HEK293 (cell line): ENCODE results near the gene TSC22D1.

Source experiments
- CTCF ChIA-PET: fragments of 350-600 bp; formaldehyde crosslinking; extraction: SDS; loops from one replicate; lab custom pipeline; 2021; ENCODE audit warnings: antibody characterized with exemption; lab: Yijun Ruan, JAX
- POLR2A ChIA-PET: fragments of 300-600 bp; formaldehyde crosslinking; extraction: SDS; loops from one replicate; lab custom pipeline; 2020; ENCODE audit warnings: antibody characterized with exemption, inconsistent platforms; lab: Yijun Ruan, JAX
- H3K27ac ChIP-seq: fragments of 200-500 bp; sonication (Bioruptor generic); 2 replicates; pipeline ENCODE4 v1.5.1; 2014; ENCODE audit warnings: low read depth, low read length, control low read depth, inconsistent platforms; ENCODE audit errors: extremely low read depth
- H3K36me3 ChIP-seq, 2 experiments: fragments of 200-500 bp in 1 of 2; sonication (Bioruptor generic) in 1 of 2; 1 replicate in 1 of 2; 2 replicates in 1 of 2; pipeline ENCODE4 v1.5.1; 2014 to 2017; ENCODE audit warnings: inconsistent platforms in 2 of 2, low read length in 2 of 2; ENCODE audit not compliant: control insufficient read depth in 2 of 2, insufficient read depth in 1 of 2
- H3K4me1 ChIP-seq: fragments of 200-500 bp; sonication (Bioruptor generic); 2 replicates; pipeline ENCODE4 v1.5.1; 2014; ENCODE audit warnings: mild to moderate bottlenecking, low read length, inconsistent platforms; ENCODE audit not compliant: control insufficient read depth, insufficient read depth
- H3K4me3 ChIP-seq: 2 replicates; pipeline ENCODE4 v1.5.1; 2011; ENCODE audit warnings: low read depth, mild to moderate bottlenecking, control low read depth, low read length, moderate library complexity
- H3K9me3 ChIP-seq: fragments of 200-500 bp; sonication (Bioruptor generic); 2 replicates; pipeline ENCODE4 v1.5.1; 2014; ENCODE audit warnings: low read depth, low read length, inconsistent platforms; ENCODE audit not compliant: control insufficient read depth, insufficient read depth
- BCL11A ChIP-seq: fragments of 450-650 bp; formaldehyde crosslinking; IDR thresholded peaks from 2 replicates; pipeline ENCODE4 v1.5.1; 2016; ENCODE audit warnings: low read depth, missing biosample characterization, missing genetic modification characterization
- EGR2 ChIP-seq: fragments of 450-650 bp; formaldehyde crosslinking; IDR thresholded peaks from 2 replicates; pipeline ENCODE4 v1.5.1; 2016; ENCODE audit warnings: low read depth, missing biosample characterization, missing genetic modification characterization
- GLIS2 ChIP-seq: fragments of 450-650 bp; formaldehyde crosslinking; IDR thresholded peaks from 2 replicates; pipeline ENCODE4 v1.5.1; 2016; ENCODE audit warnings: missing biosample characterization, missing genetic modification characterization
- KLF16 ChIP-seq: fragments of 450-650 bp; formaldehyde crosslinking; IDR thresholded peaks from 2 replicates; pipeline ENCODE4 v1.5.1; 2017; ENCODE audit warnings: missing biosample characterization, missing genetic modification characterization
- KLF7 ChIP-seq: fragments of 450-650 bp; formaldehyde crosslinking; IDR thresholded peaks from 2 replicates; pipeline ENCODE4 v1.5.1; 2016; ENCODE audit warnings: missing biosample characterization, missing genetic modification characterization, borderline replicate concordance
- SP2 ChIP-seq: fragments of 450-650 bp; formaldehyde crosslinking; IDR thresholded peaks from 2 replicates; pipeline ENCODE4 v1.5.1; 2016; ENCODE audit warnings: missing biosample characterization, missing genetic modification characterization
- SP3 ChIP-seq: fragments of 450-650 bp; formaldehyde crosslinking; IDR thresholded peaks from 2 replicates; pipeline ENCODE4 v1.5.1; 2016; ENCODE audit warnings: missing biosample characterization, missing genetic modification characterization
- ZNF184 ChIP-seq: fragments of 450-650 bp; IDR thresholded peaks from 2 replicates; pipeline ENCODE4 v1.5.1; 2018; ENCODE audit warnings: missing biosample characterization, mild to moderate bottlenecking, missing genetic modification characterization
- ZNF214 ChIP-seq: fragments of 450-650 bp; formaldehyde crosslinking; IDR thresholded peaks from 2 replicates; pipeline ENCODE4 v1.5.1; 2017; ENCODE audit warnings: missing biosample characterization, mild to moderate bottlenecking, missing genetic modification characterization, borderline replicate concordance
- ZNF24 ChIP-seq: fragments of 450-650 bp; formaldehyde crosslinking; IDR thresholded peaks from 2 replicates; pipeline ENCODE4 v1.5.1; 2016; ENCODE audit warnings: missing biosample characterization, missing genetic modification characterization
- ZNF274 ChIP-seq, 2 experiments: fragments of 200-500 bp in 1 of 2; fragments of 450-650 bp in 1 of 2; sonication (Bioruptor generic) in 1 of 2; formaldehyde crosslinking in 1 of 2; IDR thresholded peaks; 2 replicates each; pipeline versions ENCODE4 v1.5.1 to v1.6.1; 2014 to 2016; ENCODE audit warnings: borderline replicate concordance in 1 of 2, inconsistent platforms in 1 of 2, low read length in 1 of 2, missing biosample characterization in 1 of 2, missing genetic modification characterization in 1 of 2
- ZNF341 ChIP-seq: fragments of 450-650 bp; formaldehyde crosslinking; IDR thresholded peaks from 2 replicates; pipeline ENCODE4; 2016; ENCODE audit warnings: low read depth, missing biosample characterization, missing genetic modification characterization
- ZNF354C ChIP-seq: fragments of 450-650 bp; formaldehyde crosslinking; IDR thresholded peaks from 2 replicates; pipeline ENCODE4 v1.5.1; 2016; ENCODE audit warnings: missing biosample characterization, missing genetic modification characterization, low read depth, borderline replicate concordance
- ZNF37A ChIP-seq: fragments of 450-650 bp; IDR thresholded peaks from 2 replicates; pipeline ENCODE4 v1.5.1; 2018; ENCODE audit warnings: missing biosample characterization, missing genetic modification characterization
- ZNF514 ChIP-seq: fragments of 450-650 bp; formaldehyde crosslinking; IDR thresholded peaks from 2 replicates; pipeline ENCODE4 v1.5.1; 2016; ENCODE audit warnings: missing biosample characterization, missing genetic modification characterization
- ZNF623 ChIP-seq: fragments of 450-650 bp; formaldehyde crosslinking; IDR thresholded peaks from 2 replicates; pipeline ENCODE4 v1.5.1; 2016; ENCODE audit warnings: missing biosample characterization, missing genetic modification characterization
- ZNF626 ChIP-seq: fragments of 450-650 bp; sonication (Bioruptor Pico); formaldehyde crosslinking; IDR thresholded peaks from 2 replicates; pipeline ENCODE4 v1.5.1; 2018; ENCODE audit warnings: missing biosample characterization, missing genetic modification characterization, inconsistent platforms
- ZNF670 ChIP-seq: fragments of 450-650 bp; formaldehyde crosslinking; IDR thresholded peaks from 2 replicates; pipeline ENCODE4 v1.5.1; 2016; ENCODE audit warnings: missing biosample characterization, missing genetic modification characterization, low read depth
- ZNF677 ChIP-seq: fragments of 450-650 bp; IDR thresholded peaks from 2 replicates; pipeline ENCODE4 v1.5.0; 2018; ENCODE audit warnings: missing biosample characterization, mild to moderate bottlenecking, missing genetic modification characterization, moderate library complexity
- ZNF701 ChIP-seq: fragments of 450-650 bp; formaldehyde crosslinking; IDR thresholded peaks from 2 replicates; pipeline ENCODE4 v1.5.1; 2016; ENCODE audit warnings: missing biosample characterization, missing genetic modification characterization
- ZNF791 ChIP-seq: fragments of 450-650 bp; formaldehyde crosslinking; IDR thresholded peaks from 2 replicates; pipeline ENCODE4 v1.5.1; 2016; ENCODE audit warnings: missing biosample characterization, missing genetic modification characterization
- TF ChIP-seq, protein P1 (sequence below): IDR thresholded peaks from 2 replicates; pipeline ENCODE4 v1.6.1; 2011; ENCODE audit warnings: mild to moderate bottlenecking, low read depth, low read length, borderline replicate concordance
- TF ChIP-seq, protein P2 (sequence below): fragments of 450-650 bp; formaldehyde crosslinking; IDR thresholded peaks from 2 replicates; pipeline ENCODE4; 2016; ENCODE audit warnings: missing biosample characterization, missing genetic modification characterization
- TF ChIP-seq, protein P3 (sequence below): fragments of 450-650 bp; formaldehyde crosslinking; IDR thresholded peaks from 2 replicates; pipeline ENCODE4 v1.5.1; 2017; ENCODE audit warnings: missing biosample characterization, missing genetic modification characterization

TSC22D1 gene

DNA sequence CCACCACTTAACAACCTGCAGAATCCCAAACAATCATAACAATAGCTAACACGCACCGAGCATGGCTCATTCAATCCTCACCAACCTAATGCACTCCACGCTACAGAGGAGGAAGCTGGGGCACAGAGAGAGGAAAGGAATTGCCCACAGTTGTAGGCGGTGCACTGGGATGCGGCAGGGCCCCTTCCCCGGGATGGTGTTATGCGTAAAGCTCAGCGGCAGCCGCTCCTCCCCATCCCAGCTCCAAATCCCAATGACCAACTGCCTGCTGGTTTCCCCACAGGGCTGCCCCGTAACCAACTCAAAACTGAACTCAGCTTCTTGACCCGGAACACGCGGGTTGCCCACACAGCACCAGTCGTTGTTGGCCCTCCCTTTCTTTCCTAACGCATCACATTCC is 160.3 kb downstream of the TSC22D1 start (continued):
- TF ChIP-seq ZNF274 (IDR thresholded peaks at IDR 0.05; ENCODE audit: low read length) (no peak), ZNF274 (tag by site-specific recombination; IDR thresholded peaks at IDR 0.05; ENCODE audit: borderline replicate concordance) (no peak), SP2 (tag by site-specific recombination) (no peak), ZNF791 (tag by site-specific recombination) (no peak), ZNF514 (no peak), GLIS2 (no peak)

DNA sequence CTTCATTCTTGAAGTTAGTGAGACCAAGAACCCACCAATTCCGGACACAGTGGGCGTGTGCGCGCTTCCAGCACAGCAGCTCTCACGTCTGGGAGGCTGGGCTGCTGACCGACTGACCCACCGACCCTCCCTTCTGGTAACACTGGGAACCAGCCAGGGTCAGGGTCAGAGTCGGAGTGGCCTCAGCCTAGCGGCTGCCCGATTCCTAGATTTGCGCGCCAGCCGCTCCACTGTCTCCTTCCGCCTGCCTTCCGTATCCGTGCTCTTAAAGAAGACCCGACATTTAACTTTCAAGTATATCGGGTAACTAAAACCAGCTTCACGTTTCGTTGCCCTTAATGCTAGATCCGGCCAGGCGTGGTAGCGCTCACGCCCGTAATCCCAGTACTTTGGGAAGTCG is 161.4 kb downstream of the TSC22D1 start:
- Histone ChIP-seq H3K9me3 (no peaks in the 10 kb centered on the region), H3K27ac (no peak overlapping the region), H3K4me1 (no peaks in the 10 kb centered on the region), H3K36me3 (no peaks in the 10 kb centered on the region), H3K4me3 (no peak overlapping the region)
- TF ChIP-seq, protein P1, sequence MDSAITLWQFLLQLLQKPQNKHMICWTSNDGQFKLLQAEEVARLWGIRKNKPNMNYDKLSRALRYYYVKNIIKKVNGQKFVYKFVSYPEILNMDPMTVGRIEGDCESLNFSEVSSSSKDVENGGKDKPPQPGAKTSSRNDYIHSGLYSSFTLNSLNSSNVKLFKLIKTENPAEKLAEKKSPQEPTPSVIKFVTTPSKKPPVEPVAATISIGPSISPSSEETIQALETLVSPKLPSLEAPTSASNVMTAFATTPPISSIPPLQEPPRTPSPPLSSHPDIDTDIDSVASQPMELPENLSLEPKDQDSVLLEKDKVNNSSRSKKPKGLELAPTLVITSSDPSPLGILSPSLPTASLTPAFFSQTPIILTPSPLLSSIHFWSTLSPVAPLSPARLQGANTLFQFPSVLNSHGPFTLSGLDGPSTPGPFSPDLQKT: no peak
- TF ChIP-seq ZNF184 (no peak), ZNF677 (no peak), SP3 (tag by site-specific recombination) (no peak), ZNF701 (no peak), ZNF37A (tag by site-specific recombination) (no peak), KLF7 (tag by site-specific recombination) (no peak), ZNF354C (tag by site-specific recombination) (no peak), ZNF24 (tag by site-specific recombination) (no peak), ZNF214 (tag by site-specific recombination) (no peak)
- TF ChIP-seq, protein P2, sequence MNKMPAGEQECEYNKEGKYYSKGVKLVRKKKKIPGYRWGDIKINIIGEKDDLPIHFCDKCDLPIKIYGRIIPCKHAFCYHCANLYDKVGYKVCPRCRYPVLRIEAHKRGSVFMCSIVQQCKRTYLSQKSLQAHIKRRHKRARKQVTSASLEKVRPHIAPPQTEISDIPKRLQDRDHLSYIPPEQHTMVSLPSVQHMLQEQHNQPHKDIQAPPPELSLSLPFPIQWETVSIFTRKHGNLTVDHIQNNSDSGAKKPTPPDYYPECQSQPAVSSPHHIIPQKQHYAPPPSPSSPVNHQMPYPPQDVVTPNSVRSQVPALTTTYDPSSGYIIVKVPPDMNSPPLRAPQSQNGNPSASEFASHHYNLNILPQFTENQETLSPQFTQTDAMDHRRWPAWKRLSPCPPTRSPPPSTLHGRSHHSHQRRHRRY (tag by site-specific recombination): no peak
- ChIA-PET CTCF (interaction anchor here (0.6 kb wide), 1 partner anchor 25 kb away, joined by 3 read pairs; no protein-coding TSS in a partner anchor), POLR2A (no interaction called here)

DNA sequence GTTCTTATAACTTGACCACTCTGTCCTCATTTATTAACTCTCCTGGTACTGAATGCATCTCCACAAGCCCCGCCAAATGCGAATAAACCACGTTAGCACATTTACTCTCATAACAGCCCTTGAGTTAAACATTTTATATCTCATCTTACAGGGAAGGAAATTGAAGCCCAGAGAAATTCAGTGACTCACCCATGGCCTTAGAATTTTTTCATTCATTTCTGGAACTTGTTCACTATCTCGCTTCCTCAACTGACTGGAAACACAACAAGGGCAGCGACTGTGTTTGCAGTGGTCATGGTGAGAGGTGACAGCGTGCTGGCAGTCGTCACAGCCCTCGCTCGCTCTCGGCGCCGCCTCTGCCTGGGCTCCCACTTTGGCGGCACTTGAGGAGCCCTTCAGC is 163.0 kb downstream of the TSC22D1 start:
- no peak overlapping the region for H3K27ac ChIP-seq
- no peak overlapping the region for H3K4me3 ChIP-seq
- POLR2A ChIA-PET: no interaction called here
- TF ChIP-seq ZNF341 (tag by site-specific recombination): no peak
- no peak for TF ChIP-seq ZNF670 (tag by site-specific recombination)
- TF ChIP-seq EGR2 (tag by site-specific recombination): no peak
- TF ChIP-seq, protein P3, sequence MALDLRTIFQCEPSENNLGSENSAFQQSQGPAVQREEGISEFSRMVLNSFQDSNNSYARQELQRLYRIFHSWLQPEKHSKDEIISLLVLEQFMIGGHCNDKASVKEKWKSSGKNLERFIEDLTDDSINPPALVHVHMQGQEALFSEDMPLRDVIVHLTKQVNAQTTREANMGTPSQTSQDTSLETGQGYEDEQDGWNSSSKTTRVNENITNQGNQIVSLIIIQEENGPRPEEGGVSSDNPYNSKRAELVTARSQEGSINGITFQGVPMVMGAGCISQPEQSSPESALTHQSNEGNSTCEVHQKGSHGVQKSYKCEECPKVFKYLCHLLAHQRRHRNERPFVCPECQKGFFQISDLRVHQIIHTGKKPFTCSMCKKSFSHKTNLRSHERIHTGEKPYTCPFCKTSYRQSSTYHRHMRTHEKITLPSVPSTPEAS (tag by site-specific recombination): no peak
- TF ChIP-seq ZNF623 (tag by site-specific recombination): no peak
- TF ChIP-seq ZNF626 (tag by site-specific recombination): no peak
- TF ChIP-seq KLF16 (tag by site-specific recombination): no peak
- no peak for TF ChIP-seq BCL11A
- TF ChIP-seq, all 188 proteins: peak for 0
- CTCF ChIA-PET: no interaction called here
- H3K4me1 ChIP-seq: no peaks in the 10 kb centered on the region
- H3K9me3 ChIP-seq: no peaks in the 10 kb centered on the region
- no peaks in the 10 kb centered on the region for H3K36me3 ChIP-seq
